Measurements from ENCODE around the gene SRRM1.

SRRM1 gene

DNA sequence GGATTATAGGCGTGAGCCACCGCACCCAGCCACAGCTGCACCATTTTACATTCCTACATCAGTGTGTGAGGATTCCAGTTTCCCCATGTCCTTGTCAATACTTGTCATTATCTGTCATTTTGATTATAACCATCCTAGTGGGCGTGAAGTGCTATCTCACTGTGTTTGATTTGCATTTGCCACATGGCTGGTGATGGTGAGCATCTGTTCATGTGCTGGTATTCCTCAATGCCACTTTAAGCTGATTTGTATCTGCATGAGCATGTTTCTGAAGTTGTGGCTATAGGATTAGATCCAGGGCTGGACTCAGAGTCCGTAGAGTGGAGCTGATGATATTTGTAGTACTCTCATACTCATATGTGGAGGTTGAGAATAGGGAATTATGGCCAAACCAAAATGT lies 36.6 kb downstream of the SRRM1 start:
- H3F3A ChIP-seq (ENCODE audit: insufficient read depth, low read length): no peaks in the 10 kb centered on the region
- TF ChIP-seq EZH2 (IDR thresholded peaks at IDR 0.05; ENCODE audit: borderline replicate concordance, low read length) (no peak), CTCF (IDR thresholded peaks at IDR 0.05; ENCODE audit: low read length) (no peak)
- H3K27ac ChIP-seq (ENCODE audit: low read depth, low read length, poor library complexity, severe bottlenecking): no peak overlapping the region
- no peak overlapping the region for H3K4me3 ChIP-seq (ENCODE audit: low read depth, low read length, poor library complexity, severe bottlenecking)
- no peak overlapping the region for H3K9ac ChIP-seq (ENCODE audit: low read length)
- no peaks in the 10 kb centered on the region for H3K9me2 ChIP-seq (ENCODE audit: low read depth, low read length)
- no peaks in the 10 kb centered on the region for H3K27me3 ChIP-seq (ENCODE audit: insufficient read depth, low read length)
- H3K9me3 ChIP-seq (ENCODE audit: low read length): no peaks in the 10 kb centered on the region
- no peak overlapping the region for H2AFZ ChIP-seq (ENCODE audit: low read length)
- H4K20me1 ChIP-seq (ENCODE audit: insufficient read depth, low read length): no peaks in the 10 kb centered on the region
- H3K4me1 ChIP-seq (ENCODE audit: insufficient read depth, low read length, severe bottlenecking): no peaks in the 10 kb centered on the region
- no peak overlapping the region for H3K4me2 ChIP-seq (ENCODE audit: low read length)
- no peaks in the 10 kb centered on the region for H3K79me2 ChIP-seq (ENCODE audit: insufficient read depth, low read length)
- peaks cover 19% of the 10 kb centered on the region for H3K36me3 ChIP-seq (ENCODE audit: insufficient read depth, low read length)

GRCh38 chr1:24683713-24684162 lies 40.6 kb downstream of the SRRM1 start:
- Histone ChIP-seq H3K36me3 (ENCODE audit: insufficient read depth, low read length) (no peaks in the 10 kb centered on the region), H3K27ac (ENCODE audit: low read depth, low read length, poor library complexity, severe bottlenecking) (no peak overlapping the region), H3K9ac (ENCODE audit: low read length) (no peak overlapping the region), H3K9me2 (ENCODE audit: low read depth, low read length) (no peaks in the 10 kb centered on the region), H4K20me1 (ENCODE audit: insufficient read depth, low read length) (no peaks in the 10 kb centered on the region), H3K9me3 (ENCODE audit: low read length) (no peaks in the 10 kb centered on the region), H3K4me1 (ENCODE audit: insufficient read depth, low read length, severe bottlenecking) (peaks cover 8% of the 10 kb centered on the region), H3K27me3 (ENCODE audit: insufficient read depth, low read length) (no peaks in the 10 kb centered on the region), H3K4me2 (ENCODE audit: low read length) (no peak overlapping the region), H2AFZ (ENCODE audit: low read length) (no peak overlapping the region), H3F3A (ENCODE audit: insufficient read depth, low read length) (no peaks in the 10 kb centered on the region), H3K4me3 (ENCODE audit: low read depth, low read length, poor library complexity, severe bottlenecking) (no peak overlapping the region), H3K79me2 (ENCODE audit: insufficient read depth, low read length) (no peaks in the 10 kb centered on the region)
- TF ChIP-seq EZH2 (IDR thresholded peaks at IDR 0.05; ENCODE audit: borderline replicate concordance, low read length) (no peak), CTCF (IDR thresholded peaks at IDR 0.05; ENCODE audit: low read length) (no peak)

GRCh38 chr1:24688033-24688432 lies 44.9 kb downstream of the SRRM1 start:
- H3K9me3 ChIP-seq (ENCODE audit: low read length): no peaks in the 10 kb centered on the region
- no peak overlapping the region for H3K4me3 ChIP-seq (ENCODE audit: low read depth, low read length, poor library complexity, severe bottlenecking)
- no peak overlapping the region for H3K9ac ChIP-seq (ENCODE audit: low read length)
- no peaks in the 10 kb centered on the region for H3K79me2 ChIP-seq (ENCODE audit: insufficient read depth, low read length)
- H3K36me3 ChIP-seq (ENCODE audit: insufficient read depth, low read length): no peaks in the 10 kb centered on the region
- peaks cover 8% of the 10 kb centered on the region for H3K4me1 ChIP-seq (ENCODE audit: insufficient read depth, low read length, severe bottlenecking)
- H3F3A ChIP-seq (ENCODE audit: insufficient read depth, low read length): no peaks in the 10 kb centered on the region
- H2AFZ ChIP-seq (ENCODE audit: low read length): no peak overlapping the region
- H3K27me3 ChIP-seq (ENCODE audit: insufficient read depth, low read length): no peaks in the 10 kb centered on the region
- H3K4me2 ChIP-seq (ENCODE audit: low read length): no peak overlapping the region
- H3K27ac ChIP-seq (ENCODE audit: low read depth, low read length, poor library complexity, severe bottlenecking): no peak overlapping the region
- H4K20me1 ChIP-seq (ENCODE audit: insufficient read depth, low read length): no peaks in the 10 kb centered on the region
- H3K9me2 ChIP-seq (ENCODE audit: low read depth, low read length): no peaks in the 10 kb centered on the region
- TF ChIP-seq CTCF (IDR thresholded peaks at IDR 0.05; ENCODE audit: low read length) (no peak), EZH2 (IDR thresholded peaks at IDR 0.05; ENCODE audit: borderline replicate concordance, low read length) (no peak)
